ENCODE data around the gene NSMF. TPM values are rescaled to one million over a fixed set of nuclear protein-coding genes. Genes with fewer than 3 reads are reported as not detected.
A peak's percentile ranks its signal among the peaks of the same experiment; 100 is the strongest.

The NSMF gene
- total RNA-seq, 1 donor: 22.4 TPM

GRCh38 chr9:137478613-137478961, 19.5 kb upstream of the NSMF start:
- H2AFZ ChIP-seq (ENCODE audit: low read length): no peak overlapping the region
- H4K20me1 ChIP-seq (ENCODE audit: insufficient read depth, low read length): no peaks in the 10 kb centered on the region
- H3K79me2 ChIP-seq (ENCODE audit: insufficient read depth, low read length): no peaks in the 10 kb centered on the region
- no peaks in the 10 kb centered on the region for H3K27me3 ChIP-seq (ENCODE audit: insufficient read depth, low read length)
- no peaks in the 10 kb centered on the region for H3K36me3 ChIP-seq (ENCODE audit: insufficient read depth, low read length)
- H3K4me3 ChIP-seq (ENCODE audit: insufficient read depth, low read length): no peak overlapping the region
- H3K4me1 ChIP-seq (ENCODE audit: insufficient read depth, low read length): peaks cover 8% of the 10 kb centered on the region
- DNase-seq (ENCODE audit: insufficient read length, low spot score, missing footprints): peak; percentile 37
- H3K27ac ChIP-seq (ENCODE audit: low read depth, low read length): no peak overlapping the region
- no peak for TF ChIP-seq CTCF (IDR thresholded peaks at IDR 0.05; ENCODE audit: extremely low read depth, low read depth, low read length)
- H3K9me3 ChIP-seq (ENCODE audit: low read depth, low read length): peaks cover 3% of the 10 kb centered on the region
- no peak overlapping the region for H3K4me2 ChIP-seq (ENCODE audit: insufficient read depth, low read length)

- Histone ChIP-seq H3K27ac (ENCODE audit: low read depth, low read length) (no peak overlapping the region), H3K27me3 (ENCODE audit: insufficient read depth, low read length) (no peaks in the 10 kb centered on the region), H3K4me3 (ENCODE audit: insufficient read depth, low read length) (no peak overlapping the region), H3K4me1 (ENCODE audit: insufficient read depth, low read length) (peaks cover 8% of the 10 kb centered on the region), H2AFZ (ENCODE audit: low read length) (no peak overlapping the region), H3K4me2 (ENCODE audit: insufficient read depth, low read length) (no peak overlapping the region), H4K20me1 (ENCODE audit: insufficient read depth, low read length) (no peaks in the 10 kb centered on the region), H3K79me2 (ENCODE audit: insufficient read depth, low read length) (no peaks in the 10 kb centered on the region), H3K9me3 (ENCODE audit: low read depth, low read length) (peaks cover 3% of the 10 kb centered on the region), H3K36me3 (ENCODE audit: insufficient read depth, low read length) (no peaks in the 10 kb centered on the region)
- DNase-seq (ENCODE audit: insufficient read length, low spot score, missing footprints): peak; percentile 60
- no peak for TF ChIP-seq CTCF (IDR thresholded peaks at IDR 0.05; ENCODE audit: extremely low read depth, low read depth, low read length)
These were observed 18.9 kb upstream of the NSMF start for GRCh38 chr9:137477778-137478612.

- peak; percentile 51 for DNase-seq (ENCODE audit: insufficient read length, low spot score, missing footprints)
- Histone ChIP-seq H3K27ac (ENCODE audit: low read depth, low read length) (no peak overlapping the region), H3K4me3 (ENCODE audit: insufficient read depth, low read length) (no peak overlapping the region), H3K4me2 (ENCODE audit: insufficient read depth, low read length) (no peak overlapping the region), H3K27me3 (ENCODE audit: insufficient read depth, low read length) (no peaks in the 10 kb centered on the region), H3K9me3 (ENCODE audit: low read depth, low read length) (peaks cover 3% of the 10 kb centered on the region), H3K4me1 (ENCODE audit: insufficient read depth, low read length) (no peaks in the 10 kb centered on the region), H3K36me3 (ENCODE audit: insufficient read depth, low read length) (no peaks in the 10 kb centered on the region), H2AFZ (ENCODE audit: low read length) (no peak overlapping the region), H4K20me1 (ENCODE audit: insufficient read depth, low read length) (no peaks in the 10 kb centered on the region), H3K79me2 (ENCODE audit: insufficient read depth, low read length) (no peaks in the 10 kb centered on the region)
- no peak for TF ChIP-seq CTCF (IDR thresholded peaks at IDR 0.05; ENCODE audit: extremely low read depth, low read depth, low read length)
These were observed 17.7 kb upstream of the NSMF start for GRCh38 chr9:137476856-137477255.

- Histone ChIP-seq H3K4me3 (ENCODE audit: insufficient read depth, low read length) (no peak overlapping the region), H2AFZ (ENCODE audit: low read length) (no peak overlapping the region), H3K36me3 (ENCODE audit: insufficient read depth, low read length) (no peaks in the 10 kb centered on the region), H3K27me3 (ENCODE audit: insufficient read depth, low read length) (no peaks in the 10 kb centered on the region), H3K79me2 (ENCODE audit: insufficient read depth, low read length) (no peaks in the 10 kb centered on the region), H3K4me1 (ENCODE audit: insufficient read depth, low read length) (no peaks in the 10 kb centered on the region), H3K4me2 (ENCODE audit: insufficient read depth, low read length) (no peak overlapping the region), H3K27ac (ENCODE audit: low read depth, low read length) (no peak overlapping the region), H3K9me3 (ENCODE audit: low read depth, low read length) (peaks cover 3% of the 10 kb centered on the region), H4K20me1 (ENCODE audit: insufficient read depth, low read length) (no peaks in the 10 kb centered on the region)
- no peak for DNase-seq (ENCODE audit: insufficient read length, low spot score, missing footprints)
- TF ChIP-seq CTCF (IDR thresholded peaks at IDR 0.05; ENCODE audit: extremely low read depth, low read depth, low read length): no peak
These were observed 16.5 kb upstream of the NSMF start for GRCh38 chr9:137475666-137476065.
